Left ventricle myocardium superior (tissue), 1 donor: ENCODE data around the gene UBALD2. TPM values are rescaled to one million over a fixed set of nuclear protein-coding genes. Genes with fewer than 3 reads are reported as not detected.
"Not testable (repeated sequence)": the region's sequence is repeated elsewhere in the genome, so short reads cannot be mapped to it uniquely, and the experiment has no call there.

Source experiments
- ATAC-seq: fragments of 200-7000 bp; cut with Tn5 transposase; one replicate; pipeline ENCODE4 v1.9.1; 2020; ENCODE audit warnings: mild to moderate bottlenecking, moderate library complexity
- DNase-seq: peaks from one replicate; pipeline ENCODE4 v3.0.0-alpha.2; 2020
- intact Hi-C: fragments of 100-400 bp; cut with micrococcal nuclease; formaldehyde crosslinking; loops from one replicate; pipeline ENCODE4 v1.11.0; 2022
- total RNA-seq: library from RNA; stranded (reverse); fragmentation: NEBNext Ultra II Directional; extraction: Animal tissue kit (Norgen Biotek cat#: 25700); gene quantifications from one replicate; pipeline ENCODE4 v1.2.1, GENCODE V29; 2021
- donor health status: DM: no; HTN: yes; CAD: no; lungs with severe emphysema.

The UBALD2 gene
- total RNA-seq, 1 donor from 2014 or later: 35.4 TPM

GRCh38 chr17:76304226-76305134 lies 39.3 kb downstream of the UBALD2 start:
- DNase-seq (no peak), ATAC-seq (no peak)
- intact Hi-C loops: loop anchor here (5.0 kb wide), 2 partner anchors 38 to 93 kb away; no protein-coding TSS in a partner anchor

- intact Hi-C loops: loop anchor here (5.0 kb wide), 1 partner anchor 37 kb away; no protein-coding TSS in a partner anchor
- DNase-seq, ATAC-seq: not testable (repeated sequence)
Measured at GRCh38 chr17:76305135-76305454, 39.9 kb downstream of the UBALD2 start.

- intact Hi-C loops: loop anchor here (5.0 kb wide), 1 partner anchor 35 kb away; no protein-coding TSS in a partner anchor
- DNase-seq (no peak), ATAC-seq (no peak)
Measured at GRCh38 chr17:76307299-76307965, 42.3 kb downstream of the UBALD2 start.

- DNase-seq (no peak), ATAC-seq (no peak)
- intact Hi-C loops: loop anchor here (5.0 kb wide), 1 partner anchor 34 kb away; no protein-coding TSS in a partner anchor
Measured at GRCh38 chr17:76307966-76308338, 42.8 kb downstream of the UBALD2 start, which contains the start of gene QRICH2. Gene QRICH2 (minus strand): TSS chr17:76308276. CDS start chr17:76307998, 278 bp downstream.

- DNase-seq (no peak), ATAC-seq (no peak)
- intact Hi-C loops: loop anchor here (5.0 kb wide), 1 partner anchor 33 kb away; no protein-coding TSS in a partner anchor
Measured at GRCh38 chr17:76309461-76309860, 44.3 kb downstream of the UBALD2 start.

- ATAC-seq (no peak), DNase-seq (no peak)
- intact Hi-C loops: no loop called here
Measured at GRCh38 chr17:76312735-76313134, 47.6 kb downstream of the UBALD2 start.

- peak; percentile 41 for ATAC-seq
- intact Hi-C loops: no loop called here
- DNase-seq: no peak
Measured at GRCh38 chr17:76314392-76315227, 49.5 kb downstream of the UBALD2 start.

- intact Hi-C loops: no loop called here
- DNase-seq (no peak), ATAC-seq (no peak)
Measured at GRCh38 chr17:76317535-76317934, 52.4 kb downstream of the UBALD2 start.

GRCh38 chr17:76318586-76318985 lies 53.4 kb downstream of the UBALD2 start:
- intact Hi-C loops: no loop called here

More at GRCh38 chr17:76318586-76318985, 53.4 kb downstream of the UBALD2 start:
- DNase-seq (no peak), ATAC-seq (no peak)

Other genes with a start within 250 kb of the UBALD2 start
- 0.07 TPM for gene EVPL, start 238.0 kb upstream of the UBALD2 start, total RNA-seq
- gene SRP68, start 192.8 kb upstream of the UBALD2 start, total RNA-seq: 66.1 TPM
- not detected for gene GALR2, start 190.6 kb upstream of the UBALD2 start, total RNA-seq
- not detected for gene ZACN, start 186.2 kb upstream of the UBALD2 start, total RNA-seq
- 82.2 TPM for gene EXOC7, start 161.6 kb upstream of the UBALD2 start, total RNA-seq
- not detected for gene FOXJ1, start 124.1 kb upstream of the UBALD2 start, total RNA-seq
- 18.0 TPM for gene RNF157, start 24.9 kb upstream of the UBALD2 start, total RNA-seq
- 2.7 TPM for gene QRICH2, start 42.9 kb downstream of the UBALD2 start, total RNA-seq
- 38.8 TPM for gene PRPSAP1, start 88.6 kb downstream of the UBALD2 start, total RNA-seq
- gene SPHK1, start 119.3 kb downstream of the UBALD2 start, total RNA-seq: 2.7 TPM
- 39.0 TPM for gene UBE2O, start 187.8 kb downstream of the UBALD2 start, total RNA-seq
- not detected for gene AANAT, start 202.3 kb downstream of the UBALD2 start, total RNA-seq
- 17.7 TPM for gene RHBDF2, start 236.1 kb downstream of the UBALD2 start, total RNA-seq